Muscle layer of duodenum (tissue), 2 donors: ENCODE measurements around the gene GCA.

Experiments used
- H3K27ac ChIP-seq: one replicate; pipeline ENCODE4 v1.7.0; 2013; ENCODE audit warnings: mild to moderate bottlenecking, low read length
- H3K27me3 ChIP-seq: one replicate; pipeline ENCODE4 v1.7.0; 2013; ENCODE audit warnings: low read depth, mild to moderate bottlenecking, control low read depth, low read length
- H3K36me3 ChIP-seq, 2 donors: one replicate each; pipeline ENCODE4 v1.7.0; 2013; ENCODE audit warnings: low read length in 2 of 2, control low read depth in 1 of 2, mild to moderate bottlenecking in 1 of 2; ENCODE audit not compliant: insufficient read depth in 2 of 2, control insufficient read depth in 1 of 2
- H3K4me1 ChIP-seq, 2 donors: one replicate each; pipeline ENCODE4 v1.7.0; 2013; ENCODE audit warnings: low read length in 2 of 2, mild to moderate bottlenecking in 2 of 2, control low read depth in 1 of 2, moderate library complexity in 1 of 2; ENCODE audit not compliant: insufficient read depth in 2 of 2, control insufficient read depth in 1 of 2
- H3K4me3 ChIP-seq, 2 donors: one replicate each; pipeline ENCODE4 v1.7.0; 2013; ENCODE audit warnings: low read length in 2 of 2, low read depth in 1 of 2, mild to moderate bottlenecking in 1 of 2
- H3K9me3 ChIP-seq, 2 donors: one replicate each; pipeline ENCODE4 v1.7.0; 2013; ENCODE audit warnings: low read length in 2 of 2, control low read depth in 1 of 2, mild to moderate bottlenecking in 1 of 2; ENCODE audit not compliant: control insufficient read depth in 1 of 2
- donor health status: healthy.

The GCA gene

GRCh38 chr2:162372818-162373217, 28.9 kb downstream of the GCA start:
- no peak overlapping the region for H3K27ac ChIP-seq
- H3K4me3 ChIP-seq, result no peak overlapping the region
- no peaks in the 10 kb centered on the region for H3K27me3 ChIP-seq
- H3K4me1 ChIP-seq, result peaks cover 0 to 15% of the 10 kb centered on the region in 2 donors
- no peaks in the 10 kb centered on the region for H3K9me3 ChIP-seq
- no peaks in the 10 kb centered on the region for H3K36me3 ChIP-seq

GRCh38 chr2:162379719-162380580, 36.0 kb downstream of the GCA start:
- Histone ChIP-seq H3K9me3 (no peaks in the 10 kb centered on the region), H3K36me3 (no peaks in the 10 kb centered on the region), H3K4me1 (peaks cover 0 to 13% of the 10 kb centered on the region in 2 donors), H3K27me3 (no peaks in the 10 kb centered on the region), H3K4me3 (no peak overlapping the region), H3K27ac (no peak overlapping the region)

DNA sequence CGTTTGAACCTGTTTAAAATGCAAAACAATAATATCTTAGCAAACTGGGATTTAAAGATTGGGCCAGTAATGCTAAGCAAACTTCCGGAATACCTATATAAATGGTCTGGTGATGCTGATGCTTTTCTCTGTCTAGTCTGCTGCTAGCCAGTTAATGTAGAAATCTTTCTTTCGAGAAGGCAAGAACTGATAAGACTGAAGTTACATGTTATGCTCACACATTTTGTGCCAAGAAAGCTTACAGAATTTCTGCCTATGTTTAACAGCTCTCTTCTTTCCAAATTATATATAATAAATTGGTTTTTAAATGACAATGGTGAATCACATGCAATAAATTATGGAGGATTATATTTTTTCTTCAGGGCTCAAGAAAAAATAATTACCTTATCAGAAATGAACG, 37.9 kb downstream of the GCA start:
- no peak overlapping the region for H3K4me3 ChIP-seq
- no peak overlapping the region for H3K27ac ChIP-seq
- H3K4me1 ChIP-seq, result peaks cover 0 to 13% of the 10 kb centered on the region in 2 donors
- H3K9me3 ChIP-seq, result no peaks in the 10 kb centered on the region
- no peaks in the 10 kb centered on the region for H3K36me3 ChIP-seq
- H3K27me3 ChIP-seq, result no peaks in the 10 kb centered on the region

DNA sequence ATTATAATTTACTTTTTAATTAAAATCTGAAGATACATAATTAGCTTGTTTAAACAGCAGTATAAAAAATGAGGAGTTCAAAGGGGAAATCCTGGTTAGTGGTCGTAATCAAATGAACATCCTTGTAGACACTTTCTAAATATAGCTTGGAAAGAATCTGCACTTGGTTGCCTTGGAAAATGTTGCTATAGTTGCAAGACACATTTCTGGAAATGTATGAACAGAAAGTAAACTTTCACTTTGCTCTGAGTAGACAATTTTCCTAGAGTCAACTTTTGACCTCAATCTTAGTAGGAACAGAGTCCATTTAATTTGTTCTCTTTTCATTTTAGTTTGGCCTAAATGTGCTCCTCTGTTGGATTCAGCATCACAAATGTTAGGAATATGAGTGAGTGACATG, 38.3 kb downstream of the GCA start:
- H3K9me3 ChIP-seq, result no peaks in the 10 kb centered on the region
- H3K4me3 ChIP-seq, result no peak overlapping the region
- no peak overlapping the region for H3K27ac ChIP-seq
- H3K27me3 ChIP-seq, result no peaks in the 10 kb centered on the region
- H3K36me3 ChIP-seq, result no peaks in the 10 kb centered on the region
- H3K4me1 ChIP-seq, result peaks cover 0 to 13% of the 10 kb centered on the region in 2 donors

DNA sequence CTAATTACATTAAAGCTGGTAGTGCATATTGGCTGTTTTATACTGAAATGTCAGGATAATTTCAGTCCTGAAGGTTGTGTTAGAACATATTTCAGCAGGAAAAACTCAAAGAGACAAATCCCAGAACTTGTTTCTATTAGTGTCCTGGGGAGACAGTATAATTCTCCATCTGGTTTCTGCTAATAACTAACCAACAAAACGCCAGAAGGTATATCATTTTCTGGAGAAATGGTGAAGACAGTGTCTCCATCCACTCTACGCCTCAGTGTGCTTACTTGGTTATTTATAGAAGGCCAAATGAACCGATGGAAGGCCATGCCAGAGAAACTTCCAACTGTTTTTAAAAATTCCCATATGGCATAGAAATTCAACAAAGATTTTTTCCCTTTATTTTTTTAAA, 41.6 kb downstream of the GCA start:
- no peaks in the 10 kb centered on the region for H3K9me3 ChIP-seq
- H3K4me1 ChIP-seq, result peaks cover 0 to 13% of the 10 kb centered on the region in 2 donors
- no peaks in the 10 kb centered on the region for H3K27me3 ChIP-seq
- no peak overlapping the region for H3K4me3 ChIP-seq
- H3K27ac ChIP-seq, result no peak overlapping the region
- H3K36me3 ChIP-seq, result no peaks in the 10 kb centered on the region

GRCh38 chr2:162390801-162391200, 46.9 kb downstream of the GCA start:
- no peaks in the 10 kb centered on the region for H3K36me3 ChIP-seq
- H3K4me3 ChIP-seq, result no peak overlapping the region
- H3K4me1 ChIP-seq, result no peaks in the 10 kb centered on the region
- no peaks in the 10 kb centered on the region for H3K27me3 ChIP-seq
- H3K9me3 ChIP-seq, result no peaks in the 10 kb centered on the region
- H3K27ac ChIP-seq, result no peak overlapping the region

GRCh38 chr2:162400336-162400735, 56.4 kb downstream of the GCA start:
- H3K36me3 ChIP-seq, result no peaks in the 10 kb centered on the region
- no peak overlapping the region for H3K27ac ChIP-seq

DNA sequence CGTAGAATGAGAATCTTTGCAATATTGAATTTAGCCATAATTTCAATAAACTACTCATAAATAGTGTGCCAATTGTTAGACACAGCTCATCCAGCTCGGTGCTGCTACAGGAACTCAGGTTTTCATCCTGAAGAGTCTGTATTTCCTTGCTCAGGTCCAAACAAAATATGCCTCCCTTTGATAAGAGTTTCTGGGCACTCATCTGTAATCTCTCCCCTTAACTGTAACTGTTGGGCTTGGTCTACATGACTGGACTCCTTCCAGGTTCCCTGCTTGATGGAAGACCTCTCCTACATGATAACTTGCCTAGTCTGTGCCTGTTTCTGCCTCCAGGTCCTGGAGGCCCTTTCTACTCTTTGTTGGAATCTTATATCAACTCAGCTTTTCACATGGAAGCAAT, 57.9 kb downstream of the GCA start:
- no peak overlapping the region for H3K4me3 ChIP-seq
- no peak overlapping the region for H3K27ac ChIP-seq
- no peaks in the 10 kb centered on the region for H3K4me1 ChIP-seq
- no peaks in the 10 kb centered on the region for H3K27me3 ChIP-seq
- no peaks in the 10 kb centered on the region for H3K36me3 ChIP-seq
- no peaks in the 10 kb centered on the region for H3K9me3 ChIP-seq

More at GRCh38 chr2:162400336-162400735, 56.4 kb downstream of the GCA start:
- Histone ChIP-seq H3K4me1 (no peaks in the 10 kb centered on the region), H3K4me3 (no peak overlapping the region), H3K27me3 (no peaks in the 10 kb centered on the region), H3K9me3 (no peaks in the 10 kb centered on the region)

- H3K27ac ChIP-seq, result no peak overlapping the region
Observed at GRCh38 chr2:162403884-162404283, 60.0 kb downstream of the GCA start.

More at GRCh38 chr2:162403884-162404283, 60.0 kb downstream of the GCA start:
- Histone ChIP-seq H3K27me3 (no peaks in the 10 kb centered on the region), H3K4me3 (no peak overlapping the region), H3K4me1 (no peaks in the 10 kb centered on the region), H3K9me3 (no peaks in the 10 kb centered on the region), H3K36me3 (no peaks in the 10 kb centered on the region)
